ENCODE measurements around the gene GSS. TPM values are rescaled to one million over a fixed set of nuclear protein-coding genes. Genes with fewer than 3 reads are reported as not detected.
A peak's percentile ranks its signal among the peaks of the same experiment; 100 is the strongest.

GSS gene
- total RNA-seq, 2 experiments from 2014 or later = 48.0 to 50.3 TPM

- no peak overlapping the region for H3K4me3 Mint-ChIP-seq
- H3K9me3 Mint-ChIP-seq = no peaks in the 10 kb centered on the region
- no peak for DNase-seq
- H3K27me3 Mint-ChIP-seq = no peaks in the 10 kb centered on the region
- no peaks in the 10 kb centered on the region for H3K4me1 Mint-ChIP-seq
- no peaks in the 10 kb centered on the region for H3K36me3 Mint-ChIP-seq
- H3K27ac Mint-ChIP-seq = no peak overlapping the region
Observed at GRCh38 chr20:34971561-34972235, 16.1 kb upstream of the GSS start.

- no peak for DNase-seq
- H3K27ac Mint-ChIP-seq = no peak overlapping the region
- H3K27me3 Mint-ChIP-seq = no peaks in the 10 kb centered on the region
- H3K36me3 Mint-ChIP-seq = no peaks in the 10 kb centered on the region
- H3K4me3 Mint-ChIP-seq = no peak overlapping the region
- H3K4me1 Mint-ChIP-seq = no peaks in the 10 kb centered on the region
- no peaks in the 10 kb centered on the region for H3K9me3 Mint-ChIP-seq
Observed at GRCh38 chr20:34970846-34971560, 15.4 kb upstream of the GSS start.

- no peaks in the 10 kb centered on the region for H3K9me3 Mint-ChIP-seq
- no peaks in the 10 kb centered on the region for H3K36me3 Mint-ChIP-seq
- H3K27me3 Mint-ChIP-seq = no peaks in the 10 kb centered on the region
- H3K4me3 Mint-ChIP-seq = no peak overlapping the region
- no peak overlapping the region for H3K27ac Mint-ChIP-seq
- H3K4me1 Mint-ChIP-seq = no peaks in the 10 kb centered on the region
- DNase-seq = no peak
Observed at GRCh38 chr20:34970193-34970840, 14.7 kb upstream of the GSS start.

GRCh38 chr20:34968042-34968775 is 12.6 kb upstream of the GSS start:
- Mint-ChIP-seq H3K4me3 (no peak overlapping the region), H3K9me3 (no peaks in the 10 kb centered on the region), H3K4me1 (no peaks in the 10 kb centered on the region), H3K27me3 (no peaks in the 10 kb centered on the region), H3K36me3 (no peaks in the 10 kb centered on the region), H3K27ac (no peak overlapping the region)
- no peak for DNase-seq

GRCh38 chr20:34967421-34967820 is 11.8 kb upstream of the GSS start:
- no peak for DNase-seq
- no peaks in the 10 kb centered on the region for H3K9me3 Mint-ChIP-seq
- no peak overlapping the region for H3K27ac Mint-ChIP-seq
- H3K36me3 Mint-ChIP-seq = no peaks in the 10 kb centered on the region
- no peak overlapping the region for H3K4me3 Mint-ChIP-seq
- H3K27me3 Mint-ChIP-seq = no peaks in the 10 kb centered on the region
- no peaks in the 10 kb centered on the region for H3K4me1 Mint-ChIP-seq

- no peak for DNase-seq
- Mint-ChIP-seq H3K27me3 (no peaks in the 10 kb centered on the region), H3K9me3 (no peaks in the 10 kb centered on the region), H3K4me1 (peaks cover 7% of the 10 kb centered on the region), H3K36me3 (no peaks in the 10 kb centered on the region), H3K27ac (no peak overlapping the region), H3K4me3 (no peak overlapping the region)
Observed at GRCh38 chr20:34965051-34965450, 9.4 kb upstream of the GSS start.

- no peak for DNase-seq
- H3K4me3 Mint-ChIP-seq = no peak overlapping the region
- no peaks in the 10 kb centered on the region for H3K36me3 Mint-ChIP-seq
- H3K9me3 Mint-ChIP-seq = no peaks in the 10 kb centered on the region
- H3K27me3 Mint-ChIP-seq = no peaks in the 10 kb centered on the region
- H3K27ac Mint-ChIP-seq = no peak overlapping the region
- H3K4me1 Mint-ChIP-seq = peaks cover 7% of the 10 kb centered on the region
Observed at GRCh38 chr20:34964486-34964885, 8.9 kb upstream of the GSS start.

GRCh38 chr20:34956751-34957472 is 1.3 kb upstream of the GSS start:
- no peak overlapping the region for H3K4me3 Mint-ChIP-seq
- peaks cover 7% of the 10 kb centered on the region for H3K36me3 Mint-ChIP-seq
- H3K4me1 Mint-ChIP-seq = peaks cover 24% of the 10 kb centered on the region
- H3K27me3 Mint-ChIP-seq = no peaks in the 10 kb centered on the region
- no peak overlapping the region for H3K27ac Mint-ChIP-seq
- no peak for DNase-seq
- H3K9me3 Mint-ChIP-seq = no peaks in the 10 kb centered on the region

- no peak for DNase-seq
- peak overlapping the region; percentile 98 for H3K27ac Mint-ChIP-seq
- peaks cover 24% of the 10 kb centered on the region for H3K4me1 Mint-ChIP-seq
- H3K27me3 Mint-ChIP-seq = no peaks in the 10 kb centered on the region
- H3K9me3 Mint-ChIP-seq = no peaks in the 10 kb centered on the region
- peak overlapping the region; percentile 99 for H3K4me3 Mint-ChIP-seq
- H3K36me3 Mint-ChIP-seq = peaks cover 7% of the 10 kb centered on the region
Observed at GRCh38 chr20:34956041-34956458, 444 bp upstream of the GSS start.

GRCh38 chr20:34954904-34955230 is 739 bp downstream of the GSS start:
- Mint-ChIP-seq H3K36me3 (peaks cover 11% of the 10 kb centered on the region), H3K27ac (peak overlapping the region; percentile 98), H3K4me3 (peak overlapping the region; percentile 99), H3K4me1 (peaks cover 17% of the 10 kb centered on the region), H3K9me3 (no peaks in the 10 kb centered on the region), H3K27me3 (no peaks in the 10 kb centered on the region)
- DNase-seq = no peak

- H3K27me3 Mint-ChIP-seq = no peaks in the 10 kb centered on the region
- H3K36me3 Mint-ChIP-seq = peaks cover 12% of the 10 kb centered on the region
- H3K4me3 Mint-ChIP-seq = peak overlapping the region; percentile 6
- no peak overlapping the region for H3K27ac Mint-ChIP-seq
- peaks cover 17% of the 10 kb centered on the region for H3K4me1 Mint-ChIP-seq
- no peaks in the 10 kb centered on the region for H3K9me3 Mint-ChIP-seq
- DNase-seq = no peak
Observed at GRCh38 chr20:34953960-34954359, 1.6 kb downstream of the GSS start.

- no peaks in the 10 kb centered on the region for H3K9me3 Mint-ChIP-seq
- H3K27me3 Mint-ChIP-seq = no peaks in the 10 kb centered on the region
- H3K4me1 Mint-ChIP-seq = peaks cover 17% of the 10 kb centered on the region
- H3K4me3 Mint-ChIP-seq = no peak overlapping the region
- no peak overlapping the region for H3K27ac Mint-ChIP-seq
- DNase-seq = no peak
- H3K36me3 Mint-ChIP-seq = peaks cover 12% of the 10 kb centered on the region
Observed at GRCh38 chr20:34952671-34953070, 2.9 kb downstream of the GSS start.

- H3K27ac Mint-ChIP-seq = no peak overlapping the region
- no peak overlapping the region for H3K4me3 Mint-ChIP-seq
- no peaks in the 10 kb centered on the region for H3K27me3 Mint-ChIP-seq
- peaks cover 12% of the 10 kb centered on the region for H3K36me3 Mint-ChIP-seq
- no peak for DNase-seq
- peaks cover 17% of the 10 kb centered on the region for H3K4me1 Mint-ChIP-seq
- H3K9me3 Mint-ChIP-seq = no peaks in the 10 kb centered on the region
Observed at GRCh38 chr20:34951652-34952051, 4.0 kb downstream of the GSS start.

GRCh38 chr20:34951252-34951651 is 4.4 kb downstream of the GSS start:
- Mint-ChIP-seq H3K9me3 (no peaks in the 10 kb centered on the region), H3K4me1 (peaks cover 14% of the 10 kb centered on the region), H3K27ac (no peak overlapping the region), H3K36me3 (peaks cover 12% of the 10 kb centered on the region), H3K4me3 (no peak overlapping the region), H3K27me3 (no peaks in the 10 kb centered on the region)
- DNase-seq = no peak

- H3K27me3 Mint-ChIP-seq = no peaks in the 10 kb centered on the region
- no peaks in the 10 kb centered on the region for H3K9me3 Mint-ChIP-seq
- peaks cover 9% of the 10 kb centered on the region for H3K36me3 Mint-ChIP-seq
Observed at GRCh38 chr20:34949120-34949519, 6.5 kb downstream of the GSS start.

More at GRCh38 chr20:34949120-34949519, 6.5 kb downstream of the GSS start:
- Mint-ChIP-seq H3K4me3 (no peak overlapping the region), H3K4me1 (peaks cover 5% of the 10 kb centered on the region), H3K27ac (no peak overlapping the region)
- DNase-seq = no peak

All from activated naive CD8-positive, alpha-beta T cell treated with anti-CD3 and anti-CD28 coated beads for 36 hours (primary cell).